Osteocyte (in vitro differentiated cells): Measurements from ENCODE around the gene CYBC1. TPM values are rescaled to one million over a fixed set of nuclear protein-coding genes. Genes with fewer than 3 reads are reported as not detected.
"Not testable (repeated sequence)": the region's sequence is repeated elsewhere in the genome, so short reads cannot be mapped to it uniquely, and the experiment has no call there.

Experiments
- DNase-seq: peaks from one replicate; pipeline ENCODE4 v3.0.0; 2021; ENCODE audit warnings: mixed read lengths; ENCODE audit not compliant: unreplicated experiment; ENCODE audit errors: extremely low spot score
- H3K27ac Mint-ChIP-seq: one replicate; pipeline ENCODE4 v1.8.0; 2021; ENCODE audit warnings: mild to moderate bottlenecking, mixed read lengths; ENCODE audit not compliant: unreplicated experiment
- H3K27me3 Mint-ChIP-seq: one replicate; pipeline ENCODE4 v1.8.0; 2021; ENCODE audit warnings: mixed read lengths; ENCODE audit not compliant: unreplicated experiment
- H3K36me3 Mint-ChIP-seq: one replicate; pipeline ENCODE4 v1.8.0; 2021; ENCODE audit warnings: mixed read lengths; ENCODE audit not compliant: unreplicated experiment
- H3K4me1 Mint-ChIP-seq: one replicate; pipeline ENCODE4 v1.8.0; 2021; ENCODE audit warnings: mixed read lengths; ENCODE audit not compliant: unreplicated experiment
- H3K4me3 Mint-ChIP-seq: one replicate; pipeline ENCODE4 v1.8.0; 2021; ENCODE audit warnings: mild to moderate bottlenecking, moderate library complexity, mixed read lengths; ENCODE audit not compliant: unreplicated experiment
- H3K9me3 Mint-ChIP-seq: one replicate; pipeline ENCODE4 v1.8.0; 2021; ENCODE audit warnings: mixed read lengths; ENCODE audit not compliant: unreplicated experiment
- total RNA-seq: library from RNA; stranded (reverse); gene quantifications from 2 replicates; pipeline ENCODE4 v1.2.1, GENCODE V29; 2021
- TF ChIP-seq, protein P1 (sequence below): fragments of 200-600 bp; sonication (generic); IDR thresholded peaks from 2 replicates; pipeline ENCODE4 v1.5.0; 2021; ENCODE audit warnings: antibody characterized with exemption, mild to moderate bottlenecking, moderate library complexity

CYBC1 gene
- total RNA-seq, 1 donor from 2014 or later: 78.7 TPM

DNA sequence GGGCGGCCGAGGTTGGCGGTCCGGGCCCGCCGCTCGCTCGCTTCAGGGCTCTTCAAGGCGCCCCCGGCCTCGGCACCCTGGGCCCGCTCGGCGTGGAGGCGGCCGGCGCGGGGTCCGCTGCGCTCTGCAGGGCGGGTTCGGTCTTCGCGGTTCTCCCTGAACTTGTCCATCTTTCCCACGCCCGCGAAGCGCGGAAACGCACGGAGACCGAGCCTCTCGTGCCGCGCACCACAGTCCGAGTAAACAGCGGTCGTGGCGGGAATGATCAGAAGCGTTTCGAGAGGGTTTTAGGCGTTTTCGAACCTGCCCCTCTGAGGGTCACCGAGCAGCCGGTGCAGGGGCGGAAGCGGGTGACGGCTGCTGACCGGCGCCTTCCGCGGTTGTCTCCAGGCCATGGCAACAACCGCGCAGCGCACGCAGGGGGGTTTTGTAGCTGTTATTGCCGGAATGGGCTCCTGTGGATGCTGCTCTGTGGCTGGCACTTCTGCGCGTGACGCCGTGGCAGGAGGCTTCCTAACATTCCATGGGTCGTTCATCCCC is 8.4 kb upstream of the CYBC1 start:
- Mint-ChIP-seq H3K36me3 (peaks cover 24% of the 10 kb centered on the region), H3K4me1 (peaks cover 16% of the 10 kb centered on the region), H3K9me3 (no peaks in the 10 kb centered on the region), H3K27ac (peak overlapping the region; percentile 68), H3K27me3 (no peaks in the 10 kb centered on the region), H3K4me3 (peak overlapping the region; percentile 92)
- TF ChIP-seq, protein P1, sequence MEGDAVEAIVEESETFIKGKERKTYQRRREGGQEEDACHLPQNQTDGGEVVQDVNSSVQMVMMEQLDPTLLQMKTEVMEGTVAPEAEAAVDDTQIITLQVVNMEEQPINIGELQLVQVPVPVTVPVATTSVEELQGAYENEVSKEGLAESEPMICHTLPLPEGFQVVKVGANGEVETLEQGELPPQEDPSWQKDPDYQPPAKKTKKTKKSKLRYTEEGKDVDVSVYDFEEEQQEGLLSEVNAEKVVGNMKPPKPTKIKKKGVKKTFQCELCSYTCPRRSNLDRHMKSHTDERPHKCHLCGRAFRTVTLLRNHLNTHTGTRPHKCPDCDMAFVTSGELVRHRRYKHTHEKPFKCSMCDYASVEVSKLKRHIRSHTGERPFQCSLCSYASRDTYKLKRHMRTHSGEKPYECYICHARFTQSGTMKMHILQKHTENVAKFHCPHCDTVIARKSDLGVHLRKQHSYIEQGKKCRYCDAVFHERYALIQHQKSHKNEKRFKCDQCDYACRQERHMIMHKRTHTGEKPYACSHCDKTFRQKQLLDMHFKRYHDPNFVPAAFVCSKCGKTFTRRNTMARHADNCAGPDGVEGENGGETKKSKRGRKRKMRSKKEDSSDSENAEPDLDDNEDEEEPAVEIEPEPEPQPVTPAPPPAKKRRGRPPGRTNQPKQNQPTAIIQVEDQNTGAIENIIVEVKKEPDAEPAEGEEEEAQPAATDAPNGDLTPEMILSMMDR: no peak
- no peak for DNase-seq

DNA sequence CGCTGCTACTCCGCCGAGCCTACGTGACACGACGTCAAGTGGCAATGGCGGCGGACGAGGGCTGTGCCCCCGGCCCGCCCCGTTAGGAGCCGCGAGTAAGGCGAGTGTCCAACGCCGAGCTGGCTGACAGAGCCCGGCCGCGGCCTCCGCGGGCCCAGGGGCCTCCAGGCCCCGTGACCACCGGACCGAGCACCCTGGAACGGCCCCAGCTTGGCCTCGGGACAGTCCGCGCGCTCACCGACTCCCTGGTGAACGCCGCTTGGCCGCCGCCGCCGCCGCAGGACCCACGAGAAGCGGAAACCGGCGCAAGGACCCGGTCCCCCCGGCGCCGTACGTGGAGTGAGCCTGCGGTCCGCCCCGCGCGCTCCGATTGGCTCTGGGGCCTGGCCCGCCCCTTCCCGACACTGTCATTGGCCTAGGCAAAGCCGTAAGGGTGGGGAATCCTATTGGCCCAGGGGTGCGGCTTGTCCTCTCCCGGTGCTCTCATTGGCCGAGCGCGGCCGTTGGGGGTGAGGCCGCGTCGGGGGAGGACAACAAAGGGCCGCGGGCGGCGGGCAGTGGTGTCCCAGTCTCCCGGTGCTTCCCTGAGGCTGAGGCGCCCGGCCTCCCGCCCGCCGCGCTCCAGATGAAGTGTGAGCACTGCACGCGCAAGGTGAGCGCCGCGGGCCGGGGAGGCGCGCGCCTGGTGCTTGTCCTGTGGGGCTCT is 7.8 kb upstream of the CYBC1 start, which contains the start of gene NARF:
Gene NARF (plus strand): TSS at position 563 of the 706 bp plus-strand sequence. CDS start 63 bp downstream, at position 626.
- Mint-ChIP-seq H3K4me1 (peaks cover 16% of the 10 kb centered on the region), H3K9me3 (no peaks in the 10 kb centered on the region), H3K27me3 (no peaks in the 10 kb centered on the region), H3K36me3 (peaks cover 18% of the 10 kb centered on the region), H3K27ac (peak within 1 kb of the TSS; percentile 96), H3K4me3 (peak within 1 kb of the TSS; percentile 92)
- peak; percentile 99 for DNase-seq
- TF ChIP-seq, protein P1: no peak

DNA sequence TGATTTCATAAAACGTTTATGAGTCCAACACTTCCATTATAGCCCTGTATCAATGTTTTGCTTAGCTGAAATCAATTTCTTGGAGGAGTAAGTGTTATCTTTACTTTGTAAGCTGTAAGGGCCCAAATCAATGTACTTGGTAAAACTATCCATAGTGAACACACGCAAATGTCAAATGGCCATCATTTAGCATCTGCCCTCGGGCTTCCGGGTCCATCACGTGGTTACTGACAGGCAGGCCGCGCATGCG is 7.3 kb upstream of the CYBC1 start:
- peak overlapping the region; percentile 96 for H3K27ac Mint-ChIP-seq
- peaks cover 15% of the 10 kb centered on the region for H3K36me3 Mint-ChIP-seq
- peak overlapping the region; percentile 92 for H3K4me3 Mint-ChIP-seq
- H3K27me3 Mint-ChIP-seq: no peaks in the 10 kb centered on the region
- no peak for DNase-seq
- TF ChIP-seq, protein P1: no peak
- peaks cover 16% of the 10 kb centered on the region for H3K4me1 Mint-ChIP-seq
- no peaks in the 10 kb centered on the region for H3K9me3 Mint-ChIP-seq

DNA sequence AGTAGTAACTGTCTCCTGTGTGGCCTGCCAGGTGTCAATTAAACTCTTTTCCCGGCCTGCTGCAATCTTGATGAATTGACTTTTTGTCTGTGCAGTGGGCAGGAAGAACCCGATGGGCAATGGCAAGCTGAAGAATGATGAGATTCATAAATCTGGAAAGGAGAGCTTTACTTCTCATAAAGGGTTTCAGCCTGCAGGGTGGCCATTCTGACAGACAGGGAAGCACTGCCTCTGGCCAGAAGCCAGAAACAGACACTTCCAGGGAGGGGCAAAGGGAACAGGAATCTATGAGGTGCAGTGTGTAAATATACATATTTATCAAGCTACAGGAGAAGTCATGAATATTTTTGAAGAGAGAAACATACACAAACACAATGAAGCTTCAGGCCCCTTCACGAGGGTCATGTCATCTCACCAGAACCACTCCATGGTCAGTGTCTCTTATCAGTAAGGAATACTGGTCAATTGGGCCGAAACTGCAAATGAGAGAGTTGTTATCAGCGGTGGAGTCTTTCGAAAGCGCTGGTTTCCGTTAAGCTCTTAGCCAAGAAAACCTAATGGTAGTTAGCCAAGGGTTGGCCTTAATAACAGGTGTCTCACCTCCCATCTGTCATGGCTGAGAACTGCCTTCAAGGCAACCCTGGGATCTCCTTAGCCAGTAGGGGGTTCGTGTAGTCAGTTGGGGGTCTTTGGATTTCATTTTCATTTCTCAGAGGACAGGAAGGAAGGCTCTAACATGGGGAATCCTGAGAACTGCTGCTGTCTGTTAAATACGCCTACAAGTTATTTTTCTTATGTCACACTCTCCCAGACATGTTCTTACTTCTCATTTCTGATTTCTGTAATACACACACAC is 6.7 kb upstream of the CYBC1 start:
- peak overlapping the region; percentile 96 for H3K27ac Mint-ChIP-seq
- TF ChIP-seq, protein P1: no peak

DNA sequence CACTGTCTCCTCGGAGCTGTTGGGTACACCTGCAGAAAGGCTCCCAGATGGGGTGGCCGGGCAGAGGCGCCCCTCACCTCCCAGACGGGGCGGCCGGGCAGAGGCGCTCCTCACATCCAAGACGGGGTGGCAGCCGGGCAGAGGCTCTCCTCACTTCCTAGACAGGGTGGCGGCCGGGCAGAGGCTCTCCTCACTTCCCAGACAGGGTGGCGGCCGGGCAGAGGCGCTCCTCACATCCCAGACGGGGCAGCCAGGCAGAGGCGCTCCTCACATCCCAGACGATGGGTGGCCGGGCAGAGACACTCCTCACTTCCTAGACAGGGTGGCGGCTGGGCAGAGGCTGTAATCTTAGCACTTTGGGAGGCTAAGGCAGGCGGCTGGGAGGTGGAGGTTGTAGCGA is 3.2 kb upstream of the CYBC1 start:
- H3K9me3 Mint-ChIP-seq, H3K4me3 Mint-ChIP-seq, H3K36me3 Mint-ChIP-seq, DNase-seq, H3K27me3 Mint-ChIP-seq, H3K27ac Mint-ChIP-seq: not testable (repeated sequence)
- peaks cover 31% of the 10 kb centered on the region for H3K4me1 Mint-ChIP-seq

More for the DNA sequence above, 6.7 kb upstream of the CYBC1 start:
- H3K4me3 Mint-ChIP-seq: peak overlapping the region; percentile 92
- peaks cover 9% of the 10 kb centered on the region for H3K36me3 Mint-ChIP-seq
- H3K9me3 Mint-ChIP-seq: no peaks in the 10 kb centered on the region
- DNase-seq: no peak
- no peaks in the 10 kb centered on the region for H3K27me3 Mint-ChIP-seq
- peaks cover 16% of the 10 kb centered on the region for H3K4me1 Mint-ChIP-seq

DNA sequence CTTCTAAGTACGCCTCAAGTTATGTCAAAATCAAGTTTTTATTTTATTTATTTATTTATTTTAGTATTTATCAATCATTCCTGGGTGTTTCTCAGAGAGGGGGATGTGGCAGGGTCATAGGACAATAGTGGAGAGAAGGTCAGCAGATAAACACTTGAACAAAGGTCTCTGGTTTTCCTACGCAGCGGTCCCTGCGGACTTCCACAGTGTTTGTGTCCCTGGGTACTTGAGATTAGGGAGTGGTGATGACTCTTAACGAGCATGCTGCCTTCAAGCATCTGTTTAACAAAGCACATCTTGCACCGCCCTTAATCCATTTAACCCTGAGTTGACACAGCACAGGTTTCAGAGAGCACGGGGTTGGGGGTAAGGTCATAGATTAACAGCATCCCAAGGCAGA is 2.6 kb upstream of the CYBC1 start:
- not testable (repeated sequence) for H3K9me3 Mint-ChIP-seq, DNase-seq, H3K27ac Mint-ChIP-seq, H3K4me3 Mint-ChIP-seq, H3K27me3 Mint-ChIP-seq, H3K36me3 Mint-ChIP-seq
- H3K4me1 Mint-ChIP-seq: peaks cover 31% of the 10 kb centered on the region
